HEK293 (cell line): ENCODE results near the gene SBNO2.

Experiments
- CTCF ChIA-PET: fragments of 350-600 bp; formaldehyde crosslinking; extraction: SDS; loops from one replicate; lab custom pipeline; 2021; ENCODE audit warnings: antibody characterized with exemption; lab: Yijun Ruan, JAX
- POLR2A ChIA-PET: fragments of 300-600 bp; formaldehyde crosslinking; extraction: SDS; loops from one replicate; lab custom pipeline; 2020; ENCODE audit warnings: antibody characterized with exemption, inconsistent platforms; lab: Yijun Ruan, JAX
- H3K27ac ChIP-seq: fragments of 200-500 bp; sonication (Bioruptor generic); 2 replicates; pipeline ENCODE4 v1.5.1; 2014; ENCODE audit warnings: low read depth, low read length, control low read depth, inconsistent platforms; ENCODE audit errors: extremely low read depth
- H3K36me3 ChIP-seq, 2 experiments: fragments of 200-500 bp in 1 of 2; sonication (Bioruptor generic) in 1 of 2; 1 replicate in 1 of 2; 2 replicates in 1 of 2; pipeline ENCODE4 v1.5.1; 2014 to 2017; ENCODE audit warnings: inconsistent platforms in 2 of 2, low read length in 2 of 2; ENCODE audit not compliant: control insufficient read depth in 2 of 2, insufficient read depth in 1 of 2
- H3K4me1 ChIP-seq: fragments of 200-500 bp; sonication (Bioruptor generic); 2 replicates; pipeline ENCODE4 v1.5.1; 2014; ENCODE audit warnings: mild to moderate bottlenecking, low read length, inconsistent platforms; ENCODE audit not compliant: control insufficient read depth, insufficient read depth
- H3K4me3 ChIP-seq: 2 replicates; pipeline ENCODE4 v1.5.1; 2011; ENCODE audit warnings: low read depth, mild to moderate bottlenecking, control low read depth, low read length, moderate library complexity
- H3K9me3 ChIP-seq: fragments of 200-500 bp; sonication (Bioruptor generic); 2 replicates; pipeline ENCODE4 v1.5.1; 2014; ENCODE audit warnings: low read depth, low read length, inconsistent platforms; ENCODE audit not compliant: control insufficient read depth, insufficient read depth
- HIC1 ChIP-seq: fragments of 450-650 bp; formaldehyde crosslinking; IDR thresholded peaks from 2 replicates; pipeline ENCODE4 v1.5.1; 2016; ENCODE audit warnings: missing biosample characterization, missing genetic modification characterization
- PRDM2 ChIP-seq: fragments of 450-650 bp; formaldehyde crosslinking; IDR thresholded peaks from 2 replicates; pipeline ENCODE4 v1.5.1; 2016; ENCODE audit warnings: missing biosample characterization, missing genetic modification characterization, borderline replicate concordance
- SP3 ChIP-seq: fragments of 450-650 bp; formaldehyde crosslinking; IDR thresholded peaks from 2 replicates; pipeline ENCODE4 v1.5.1; 2016; ENCODE audit warnings: missing biosample characterization, missing genetic modification characterization
- WT1 ChIP-seq: fragments of 450-650 bp; formaldehyde crosslinking; IDR thresholded peaks from 2 replicates; pipeline ENCODE4 v1.5.1; 2016; ENCODE audit warnings: missing biosample characterization, missing genetic modification characterization
- ZBTB1 ChIP-seq: fragments of 450-650 bp; formaldehyde crosslinking; IDR thresholded peaks from 2 replicates; pipeline ENCODE4 v1.5.1; 2016; ENCODE audit warnings: missing biosample characterization, missing genetic modification characterization
- ZBTB20 ChIP-seq: fragments of 450-650 bp; formaldehyde crosslinking; IDR thresholded peaks from 2 replicates; pipeline ENCODE4 v1.5.1; 2016; ENCODE audit warnings: missing biosample characterization, missing genetic modification characterization
- ZBTB7A ChIP-seq: fragments of 450-650 bp; formaldehyde crosslinking; IDR thresholded peaks from 2 replicates; pipeline ENCODE4 v1.5.1; 2016; ENCODE audit warnings: low read depth, missing biosample characterization, missing genetic modification characterization
- ZNF10 ChIP-seq: fragments of 450-650 bp; formaldehyde crosslinking; IDR thresholded peaks from 2 replicates; pipeline ENCODE4 v1.5.1; 2017; ENCODE audit warnings: missing biosample characterization, missing genetic modification characterization
- ZNF114 ChIP-seq: fragments of 450-650 bp; formaldehyde crosslinking; IDR thresholded peaks from 2 replicates; pipeline ENCODE4 v1.5.0; 2017; ENCODE audit warnings: missing biosample characterization, missing genetic modification characterization
- ZNF16 ChIP-seq: fragments of 450-650 bp; formaldehyde crosslinking; IDR thresholded peaks from 2 replicates; pipeline ENCODE4 v1.5.1; 2016; ENCODE audit warnings: low read depth, missing biosample characterization, missing genetic modification characterization
- ZNF239 ChIP-seq: fragments of 450-650 bp; formaldehyde crosslinking; IDR thresholded peaks from 2 replicates; pipeline ENCODE4 v1.5.1; 2016; ENCODE audit warnings: missing biosample characterization, missing genetic modification characterization
- ZNF366 ChIP-seq: fragments of 450-650 bp; formaldehyde crosslinking; conservative IDR thresholded peaks from 2 replicates; pipeline ENCODE4 v1.5.1; 2016; ENCODE audit warnings: missing biosample characterization, missing genetic modification characterization
- ZNF473 ChIP-seq: fragments of 450-650 bp; formaldehyde crosslinking; IDR thresholded peaks from 2 replicates; pipeline ENCODE4 v1.5.1; 2017; ENCODE audit warnings: missing biosample characterization, missing genetic modification characterization
- ZNF529 ChIP-seq: fragments of 450-650 bp; formaldehyde crosslinking; IDR thresholded peaks from 2 replicates; pipeline ENCODE4 v1.5.1; 2017; ENCODE audit warnings: missing genetic modification characterization, missing biosample characterization; ENCODE audit not compliant: insufficient replicate concordance
- ZNF548 ChIP-seq: fragments of 450-650 bp; formaldehyde crosslinking; IDR thresholded peaks from 2 replicates; pipeline ENCODE4 v1.5.1; 2016; ENCODE audit warnings: missing biosample characterization, missing genetic modification characterization
- ZNF560 ChIP-seq: fragments of 450-650 bp; formaldehyde crosslinking; IDR thresholded peaks from 2 replicates; pipeline ENCODE4 v1.5.1; 2017; ENCODE audit warnings: missing biosample characterization, missing genetic modification characterization, borderline replicate concordance
- TF ChIP-seq, protein P1 (sequence below): fragments of 450-650 bp; formaldehyde crosslinking; IDR thresholded peaks from 2 replicates; pipeline ENCODE4 v1.5.1; 2017; ENCODE audit warnings: missing biosample characterization, missing genetic modification characterization
- TF ChIP-seq, protein P2 (sequence below): fragments of 450-650 bp; formaldehyde crosslinking; IDR thresholded peaks from 2 replicates; pipeline ENCODE4 v1.5.1; 2016; ENCODE audit warnings: missing biosample characterization, missing genetic modification characterization, borderline replicate concordance

The SBNO2 gene

GRCh38 chr19:1070576-1070930 lies 103.5 kb downstream of the SBNO2 start:
- TF ChIP-seq PRDM2 (no peak), ZNF114 (no peak), ZNF529 (tag by site-specific recombination) (no peak), ZBTB1 (tag by site-specific recombination) (no peak), ZBTB20 (no peak), ZNF366 (tag by site-specific recombination) (no peak), ZNF560 (tag by site-specific recombination) (no peak), ZNF239 (no peak)
- TF ChIP-seq, protein P1, sequence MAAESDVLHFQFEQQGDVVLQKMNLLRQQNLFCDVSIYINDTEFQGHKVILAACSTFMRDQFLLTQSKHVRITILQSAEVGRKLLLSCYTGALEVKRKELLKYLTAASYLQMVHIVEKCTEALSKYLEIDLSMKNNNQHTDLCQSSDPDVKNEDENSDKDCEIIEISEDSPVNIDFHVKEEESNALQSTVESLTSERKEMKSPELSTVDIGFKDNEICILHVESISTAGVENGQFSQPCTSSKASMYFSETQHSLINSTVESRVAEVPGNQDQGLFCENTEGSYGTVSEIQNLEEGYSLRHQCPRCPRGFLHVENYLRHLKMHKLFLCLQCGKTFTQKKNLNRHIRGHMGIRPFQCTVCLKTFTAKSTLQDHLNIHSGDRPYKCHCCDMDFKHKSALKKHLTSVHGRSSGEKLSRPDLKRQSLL, result no peak
- TF ChIP-seq, protein P2, sequence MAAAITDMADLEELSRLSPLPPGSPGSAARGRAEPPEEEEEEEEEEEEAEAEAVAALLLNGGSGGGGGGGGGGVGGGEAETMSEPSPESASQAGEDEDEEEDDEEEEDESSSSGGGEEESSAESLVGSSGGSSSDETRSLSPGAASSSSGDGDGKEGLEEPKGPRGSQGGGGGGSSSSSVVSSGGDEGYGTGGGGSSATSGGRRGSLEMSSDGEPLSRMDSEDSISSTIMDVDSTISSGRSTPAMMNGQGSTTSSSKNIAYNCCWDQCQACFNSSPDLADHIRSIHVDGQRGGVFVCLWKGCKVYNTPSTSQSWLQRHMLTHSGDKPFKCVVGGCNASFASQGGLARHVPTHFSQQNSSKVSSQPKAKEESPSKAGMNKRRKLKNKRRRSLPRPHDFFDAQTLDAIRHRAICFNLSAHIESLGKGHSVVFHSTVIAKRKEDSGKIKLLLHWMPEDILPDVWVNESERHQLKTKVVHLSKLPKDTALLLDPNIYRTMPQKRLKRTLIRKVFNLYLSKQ (tag by site-specific recombination), result no peak
- TF ChIP-seq, all 188 proteins: peak for 0
- ChIA-PET CTCF (no interaction called here), POLR2A (no interaction called here)
- H3K9me3 ChIP-seq, result no peaks in the 10 kb centered on the region
- no peaks in the 10 kb centered on the region for H3K36me3 ChIP-seq
- peaks cover 2% of the 10 kb centered on the region; the same call in 1 of the 2 replicates for H3K4me1 ChIP-seq
- H3K27ac ChIP-seq, result no peak overlapping the region
- no peak overlapping the region for H3K4me3 ChIP-seq

DNA sequence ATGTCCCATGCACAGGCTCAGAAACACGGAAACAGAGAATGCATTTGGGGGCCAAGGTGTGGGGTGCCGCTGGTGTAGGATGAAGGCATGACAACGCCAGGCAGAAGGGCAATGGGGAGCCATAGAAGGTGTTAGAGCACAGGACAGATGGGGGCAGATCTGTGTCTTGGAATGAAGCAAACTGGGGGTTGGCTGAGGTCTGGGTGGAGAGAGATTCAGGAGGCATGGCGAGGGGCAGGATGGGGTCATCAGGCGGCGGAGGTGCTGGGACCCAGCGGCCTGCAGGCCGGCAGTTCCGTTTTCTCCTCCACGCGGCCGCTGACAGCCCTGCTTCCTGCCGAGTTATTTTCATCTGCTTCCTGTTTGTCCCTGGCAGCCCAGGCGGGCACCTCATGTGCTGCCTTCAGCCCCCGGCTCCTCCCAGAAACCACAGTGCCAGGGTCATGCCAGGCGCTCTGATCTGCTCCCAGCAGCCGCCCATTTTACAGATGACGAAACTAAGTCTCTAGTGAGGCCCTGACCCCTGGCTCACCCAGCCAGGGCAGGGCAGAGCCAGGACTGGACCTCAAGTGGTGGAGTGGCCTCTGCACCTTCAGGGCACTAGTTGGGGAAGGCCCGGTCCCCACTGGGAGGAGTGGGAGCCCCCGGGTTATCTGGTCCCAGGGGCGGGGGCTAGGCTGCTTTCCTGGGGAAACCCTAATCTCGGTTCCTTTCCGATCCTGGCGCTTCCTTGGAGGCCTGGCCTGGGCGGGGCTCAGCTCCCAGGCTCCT lies 104.9 kb downstream of the SBNO2 start:
- no peak overlapping the region for H3K27ac ChIP-seq
- no peak overlapping the region for H3K4me3 ChIP-seq
- H3K4me1 ChIP-seq, result peaks cover 2% of the 10 kb centered on the region; the same call in 1 of the 2 replicates
- TF ChIP-seq HIC1 (tag by site-specific recombination) (0 out of 2 replicates have a peak, but pooled peaks have one; percentile 40), ZBTB7A (tag by site-specific recombination) (0 out of 2 replicates have a peak, but pooled peaks have one; percentile 53), ZNF16 (peak; percentile 97), SP3 (no peak), ZNF473 (tag by site-specific recombination) (no peak), ZNF548 (tag by site-specific recombination) (no peak), WT1 (tag by site-specific recombination) (peak; percentile 1; the same call in 1 of the 2 replicates), ZNF10 (tag by site-specific recombination) (peak; percentile 61; the same call in 1 of the 2 replicates)
- CTCF ChIA-PET, result no interaction called here
- no peaks in the 10 kb centered on the region for H3K36me3 ChIP-seq
- no peaks in the 10 kb centered on the region for H3K9me3 ChIP-seq
- POLR2A ChIA-PET, result no interaction called here
